Karpas-422 (cell line): ENCODE measurements around the gene EPN1. TPM values are rescaled to one million over a fixed set of nuclear protein-coding genes. Genes with fewer than 3 reads are reported as not detected.
"Not testable (repeated sequence)": the region's sequence is repeated elsewhere in the genome, so short reads cannot be mapped to it uniquely, and the experiment has no call there.

Source experiments
- DNase-seq: peaks from one replicate; pipeline ENCODE4 v3.0.0-alpha.2; 2015
- H2AFZ ChIP-seq: fragments of 200-600 bp; sonication (generic); 2 replicates; pipeline ENCODE4 v1.6.1; 2014; ENCODE audit warnings: antibody characterized with exemption, low read length, mixed read lengths
- H3K27ac ChIP-seq: fragments of 200-600 bp; sonication (generic); 2 replicates; pipeline ENCODE4 v1.5.1; 2014; ENCODE audit warnings: mild to moderate bottlenecking, low read length, moderate library complexity
- H3K27me3 ChIP-seq: fragments of 200-600 bp; sonication (generic); 2 replicates; pipeline ENCODE4 v1.6.1; 2014; ENCODE audit warnings: low read length, mixed read lengths
- H3K36me3 ChIP-seq: fragments of 200-600 bp; sonication (generic); 2 replicates; pipeline ENCODE4 v1.6.1; 2014; ENCODE audit warnings: low read length, mixed read lengths; ENCODE audit not compliant: insufficient read depth
- H3K4me1 ChIP-seq: fragments of 200-600 bp; sonication (generic); 2 replicates; pipeline ENCODE4 v1.6.1; 2014; ENCODE audit warnings: mild to moderate bottlenecking, low read length, mixed read lengths
- H3K4me2 ChIP-seq: fragments of 200-600 bp; sonication (generic); 2 replicates; pipeline ENCODE4 v1.6.1; 2014; ENCODE audit warnings: low read length, low read depth, mild to moderate bottlenecking; ENCODE audit not compliant: poor library complexity, severe bottlenecking
- H3K4me3 ChIP-seq: fragments of 200-600 bp; sonication (generic); 2 replicates; pipeline ENCODE4 v1.5.1; 2014; ENCODE audit warnings: mild to moderate bottlenecking, antibody characterized with exemption, low read length, mixed read lengths
- H3K79me2 ChIP-seq: fragments of 200-600 bp; sonication (generic); 2 replicates; pipeline ENCODE4 v1.6.1; 2014; ENCODE audit warnings: mild to moderate bottlenecking, low read length, mixed read lengths
- H3K9ac ChIP-seq: fragments of 200-600 bp; sonication (generic); 2 replicates; pipeline ENCODE4 v1.6.0; 2014; ENCODE audit warnings: low read length
- H3K9me2 ChIP-seq: fragments of 200-600 bp; sonication (generic), shearing (Covaris generic); replicated peaks from 2 replicates; pipeline ENCODE4 v1.6.0; 2014; ENCODE audit warnings: mild to moderate bottlenecking, low read length, moderate library complexity; ENCODE audit not compliant: insufficient read depth
- H3K9me3 ChIP-seq: fragments of 300-700, 200-600 bp; sonication (generic); 2 replicates; pipeline ENCODE4 v1.6.1; 2014; ENCODE audit warnings: low read length, mixed read lengths
- H4K20me1 ChIP-seq: fragments of 200-600 bp; sonication (generic); 2 replicates; pipeline ENCODE4 v1.6.1; 2014; ENCODE audit warnings: mild to moderate bottlenecking, antibody characterized with exemption, low read length, low read depth; ENCODE audit not compliant: insufficient read depth
- small RNA-seq: library from RNA; depleted of rRNA; stranded (forward); fragments of <200 nt; gene quantifications from one replicate; pipeline ENCODE3, GENCODE V24; 2014
- total RNA-seq: library from RNA; depleted of rRNA; stranded (reverse); fragments of >200 nt; shearing (Covaris generic); gene quantifications from 2 replicates; pipeline ENCODE4 v1.2.3, GENCODE V29; 2014; ENCODE audit warnings: low replicate concordance; rRNA removed

EPN1 gene
- total RNA-seq, 1 experiment from 2014 or later, result 21.2 TPM

DNA sequence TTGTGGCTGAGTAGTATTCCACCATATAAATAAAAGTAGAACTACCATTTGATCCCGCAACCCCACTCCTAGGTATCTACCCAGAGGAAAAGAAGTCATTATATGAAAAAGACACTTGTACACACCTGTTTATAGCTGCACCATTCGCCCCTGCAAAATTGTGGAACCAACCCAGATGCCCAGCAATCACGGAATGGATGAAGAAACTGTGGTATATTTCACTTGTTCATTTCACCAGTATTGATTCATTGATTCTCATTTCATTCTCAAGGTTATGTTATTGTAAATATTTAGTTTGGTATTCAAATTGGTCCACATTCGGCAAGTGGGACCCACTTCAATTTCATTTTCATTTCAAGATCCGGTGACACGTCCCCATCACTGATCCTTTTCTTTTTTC, 75.7 kb downstream of the EPN1 start:
- H3K4me1 ChIP-seq, result peaks cover 3% of the 10 kb centered on the region; the same call in 1 of the 2 replicates
- no peak for DNase-seq
- no peak overlapping the region for H2AFZ ChIP-seq
- no peak overlapping the region for H3K4me2 ChIP-seq
- no peak overlapping the region for H3K4me3 ChIP-seq
- no peak overlapping the region for H3K27ac ChIP-seq
- no peaks in the 10 kb centered on the region for H3K9me2 ChIP-seq
- H3K79me2 ChIP-seq, result no peaks in the 10 kb centered on the region
- no peaks in the 10 kb centered on the region for H3K27me3 ChIP-seq
- H3K9ac ChIP-seq, result no peak overlapping the region
- no peaks in the 10 kb centered on the region for H3K36me3 ChIP-seq
- no peaks in the 10 kb centered on the region for H4K20me1 ChIP-seq
- no peaks in the 10 kb centered on the region for H3K9me3 ChIP-seq

DNA sequence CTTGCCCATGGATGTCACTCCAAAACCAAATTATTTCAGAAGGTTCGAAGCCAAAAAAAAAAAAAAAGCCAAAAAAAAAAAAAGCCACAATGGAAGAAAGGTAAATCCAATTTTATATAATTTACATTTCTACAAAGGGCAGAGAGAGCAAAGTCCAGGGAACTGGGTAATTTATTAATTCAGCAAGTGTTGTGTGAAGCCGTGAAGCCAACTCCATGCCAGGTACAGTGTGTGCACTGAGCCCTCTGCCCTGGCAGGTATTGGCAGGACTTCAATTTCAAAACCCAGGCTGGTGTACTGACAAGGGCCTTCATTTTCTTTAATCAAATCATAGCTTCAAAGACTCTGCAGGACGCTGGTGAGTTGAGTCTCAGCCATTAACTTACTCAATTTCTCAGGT, 78.4 kb downstream of the EPN1 start:
- H3K4me1 ChIP-seq, result no peaks in the 10 kb centered on the region
- no peaks in the 10 kb centered on the region for H3K9me3 ChIP-seq
- H3K79me2 ChIP-seq, result no peaks in the 10 kb centered on the region
- no peak overlapping the region for H3K4me2 ChIP-seq
- H3K36me3 ChIP-seq, result no peaks in the 10 kb centered on the region
- H3K27me3 ChIP-seq, result no peaks in the 10 kb centered on the region
- H3K9me2 ChIP-seq, result no peaks in the 10 kb centered on the region
- H3K9ac ChIP-seq, result no peak overlapping the region
- no peak for DNase-seq
- H3K27ac ChIP-seq, result no peak overlapping the region
- no peaks in the 10 kb centered on the region for H4K20me1 ChIP-seq
- H2AFZ ChIP-seq, result no peak overlapping the region
- H3K4me3 ChIP-seq, result no peak overlapping the region

DNA sequence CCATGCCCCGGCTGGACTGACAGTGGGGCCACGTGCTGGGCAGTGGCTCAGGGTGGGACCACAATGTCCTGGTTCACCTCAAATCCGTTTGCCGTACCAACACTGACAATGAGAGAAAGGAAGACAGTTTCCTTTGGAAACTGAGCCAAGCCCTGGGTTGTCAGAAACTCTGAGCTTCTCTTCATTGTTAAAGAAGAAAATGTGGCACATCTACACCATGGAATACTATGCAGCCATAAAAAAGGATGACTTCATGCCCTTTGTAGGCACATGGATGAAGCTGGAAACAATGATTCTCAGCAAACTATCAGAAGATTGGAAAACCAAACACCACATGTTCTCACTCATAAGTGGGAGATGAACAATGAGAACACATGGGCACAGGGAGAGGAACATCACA, 81.8 kb downstream of the EPN1 start:
- not testable (repeated sequence) for H3K9me3 ChIP-seq, H3K27ac ChIP-seq, H3K4me3 ChIP-seq, DNase-seq, H4K20me1 ChIP-seq, H3K9me2 ChIP-seq, H3K9ac ChIP-seq, H3K36me3 ChIP-seq, H3K4me1 ChIP-seq, H2AFZ ChIP-seq, H3K4me2 ChIP-seq, H3K27me3 ChIP-seq, H3K79me2 ChIP-seq

DNA sequence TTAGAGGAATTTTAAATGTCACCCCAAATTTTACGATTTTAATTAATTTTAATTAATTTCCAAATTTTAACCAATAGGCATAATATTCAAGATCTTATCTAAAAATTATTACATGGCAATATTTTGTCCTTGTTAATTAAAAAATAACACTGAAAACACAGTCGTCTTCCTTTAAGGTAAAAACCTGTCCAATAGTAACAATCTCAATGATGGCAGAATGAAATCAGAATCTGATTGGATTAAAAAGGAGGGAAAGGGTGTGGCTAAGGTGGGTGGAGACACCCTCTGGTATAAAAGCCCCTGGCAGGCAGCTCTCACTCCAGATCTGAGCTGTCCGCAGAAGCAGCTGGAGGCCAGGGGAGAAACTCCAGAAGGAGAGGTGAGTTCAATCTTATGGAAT, 83.8 kb downstream of the EPN1 start, which contains the start of gene RFPL4A:
RFPL4A (plus strand) TSS at position 301 of the 400 bp plus-strand sequence. CDS start 2,704 bp downstream, outside the sequence.
- H2AFZ ChIP-seq, H3K9me2 ChIP-seq, H3K4me2 ChIP-seq, H3K9ac ChIP-seq, H4K20me1 ChIP-seq, H3K4me1 ChIP-seq, H3K4me3 ChIP-seq, H3K36me3 ChIP-seq, H3K27me3 ChIP-seq, DNase-seq, H3K27ac ChIP-seq, H3K9me3 ChIP-seq, H3K79me2 ChIP-seq: not testable (repeated sequence)

Small RNAs within 50 kb of the gene (small RNA-seq; reads per million reads assigned to genes)
- gene AC010525.2, result not detected

Other genes with a start within 250 kb of the EPN1 start
- not detected in 2 replicates for gene SHISA7, start 231.9 kb upstream of the EPN1 start, total RNA-seq
- gene ISOC2, start 213.6 kb upstream of the EPN1 start, total RNA-seq, result 102 and 151 TPM in 2 replicates
- not detected in 2 replicates for gene C19orf85, start 210.5 kb upstream of the EPN1 start, total RNA-seq
- gene ZNF628, start 198.6 kb upstream of the EPN1 start, total RNA-seq, result 1.1 and 6.2 TPM in 2 replicates
- 29.7 and 57.2 TPM in 2 replicates for gene NAT14, start 190.0 kb upstream of the EPN1 start, total RNA-seq
- 1.0 TPM in 1 of 2 replicates, not detected in the other for gene SSC5D, start 186.8 kb upstream of the EPN1 start, total RNA-seq
- not detected in 2 replicates for gene SBK2, start 138.1 kb upstream of the EPN1 start, total RNA-seq
- gene SBK3, start 129.7 kb upstream of the EPN1 start, total RNA-seq, result not detected in 2 replicates
- gene ZNF579, start 94.4 kb upstream of the EPN1 start, total RNA-seq, result 5.0 and 8.5 TPM in 2 replicates
- 6.4 and 12.2 TPM in 2 replicates for gene FIZ1, start 75.7 kb upstream of the EPN1 start, total RNA-seq
- 8.4 and 20.3 TPM in 2 replicates for gene ZNF524, start 74.9 kb upstream of the EPN1 start, total RNA-seq
- gene ZNF865, start 69.6 kb upstream of the EPN1 start, total RNA-seq, result 3.6 and 8.6 TPM in 2 replicates
- gene ZNF784, start 50.7 kb upstream of the EPN1 start, total RNA-seq, result 2.8 and 3.5 TPM in 2 replicates
- gene ZNF580, start 34.2 kb upstream of the EPN1 start, total RNA-seq, result 44.3 and 47.5 TPM in 2 replicates
- 119 and 128 TPM in 2 replicates for gene ZNF581, start 31.6 kb upstream of the EPN1 start, total RNA-seq
- gene CCDC106, start 27.0 kb upstream of the EPN1 start, total RNA-seq, result 26.2 and 54.8 TPM in 2 replicates
- gene U2AF2, start 20.2 kb upstream of the EPN1 start, total RNA-seq, result 107 and 272 TPM in 2 replicates
- not detected in 2 replicates for gene NLRP9, start 63.2 kb downstream of the EPN1 start, total RNA-seq
- gene RFPL4A, start 83.9 kb downstream of the EPN1 start, total RNA-seq, result 0.22 TPM in 1 of 2 replicates, not detected in the other
- gene RFPL4AL1, start 93.9 kb downstream of the EPN1 start, total RNA-seq, result not detected in 2 replicates
- 1.8 and 5.0 TPM in 2 replicates for gene NLRP11, start 156.8 kb downstream of the EPN1 start, total RNA-seq
- 28.2 and 30.2 TPM in 2 replicates for gene NLRP4, start 161.3 kb downstream of the EPN1 start, total RNA-seq